ENCODE measurements around the gene C19orf25. TPM values are rescaled to one million over a fixed set of nuclear protein-coding genes. Genes with fewer than 3 reads are reported as not detected.

The C19orf25 gene
- polyA plus RNA-seq, 1 of the 3 experiments (the other 2 are of a cell fraction): 25.3 TPM

DNA sequence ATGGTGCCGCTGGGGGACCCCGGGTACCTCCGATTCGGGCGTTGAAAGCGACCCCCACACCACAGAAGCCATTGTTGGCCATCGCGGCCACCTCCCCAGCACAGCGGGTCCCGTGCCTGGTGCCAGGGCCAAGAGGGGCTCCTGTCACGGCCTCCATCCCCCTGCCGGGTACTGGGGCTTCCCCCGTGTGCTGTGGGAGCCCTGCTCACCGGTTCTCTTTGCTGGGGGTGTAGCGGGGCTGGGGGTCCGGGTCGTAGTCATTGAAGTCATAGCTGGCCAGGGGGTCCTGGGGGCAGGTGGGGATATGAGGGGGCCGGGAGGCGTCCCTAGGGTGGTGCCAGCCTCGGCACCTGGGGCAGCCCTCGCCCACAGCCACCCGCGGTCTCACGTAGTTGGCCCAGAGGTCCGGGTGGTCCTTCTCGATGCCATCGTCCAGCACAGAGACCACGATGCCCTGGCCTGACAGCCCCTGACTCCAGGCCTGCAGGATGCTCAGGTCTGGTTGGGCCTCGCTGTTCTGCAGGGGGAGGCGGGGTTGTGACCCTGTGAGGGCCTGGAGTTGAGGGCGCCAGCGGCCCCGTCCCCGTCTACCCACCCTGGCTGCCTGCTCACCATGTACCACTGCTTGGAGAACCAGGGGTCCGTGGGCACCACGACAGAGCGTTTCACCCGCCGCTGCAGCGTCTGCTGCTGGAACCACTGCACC is 8.7 kb upstream of the C19orf25 start:
- no peak for TF ChIP-seq ZBTB33 (IDR thresholded peaks at IDR 0.05; ENCODE audit: borderline replicate concordance, low read depth)
- TF ChIP-seq FOXM1 (IDR thresholded peaks at IDR 0.05; ENCODE audit: low read depth): no peak
- no peak for TF ChIP-seq GATA2 (CRISPR knock-in tag; IDR thresholded peaks at IDR 0.05)
- no peak for TF ChIP-seq YY1 (IDR thresholded peaks at IDR 0.05; ENCODE audit: low read depth)
- TF ChIP-seq SIN3A (IDR thresholded peaks at IDR 0.05; ENCODE audit: borderline replicate concordance, low read depth, low read length): no peak
- TF ChIP-seq ELF1 (IDR thresholded peaks at IDR 0.05): no peak
- no peak for TF ChIP-seq RAD21 (IDR thresholded peaks at IDR 0.05; ENCODE audit: low read length)
- no peak for TF ChIP-seq JUND (IDR thresholded peaks at IDR 0.05)
- no peak for TF ChIP-seq RXRA (IDR thresholded peaks at IDR 0.05; ENCODE audit: borderline replicate concordance, low read depth)
- no peak for TF ChIP-seq EZH2phosphoT487 (IDR thresholded peaks at IDR 0.05; ENCODE audit: borderline replicate concordance, low read depth)
- TF ChIP-seq RFX5 (IDR thresholded peaks at IDR 0.05; ENCODE audit: low read length): no peak
- no peak for TF ChIP-seq TAF1 (IDR thresholded peaks at IDR 0.05; ENCODE audit: borderline replicate concordance, low read depth, low read length)
- TF ChIP-seq CHD2 (IDR thresholded peaks at IDR 0.05; ENCODE audit: low read length, partially characterized antibody): no peak
- TF ChIP-seq FOXJ3 (CRISPR knock-in tag; IDR thresholded peaks at IDR 0.05): no peak
- TF ChIP-seq REST (IDR thresholded peaks at IDR 0.05; ENCODE audit: low read depth, low read length): no peak
- TF ChIP-seq USF1 (IDR thresholded peaks at IDR 0.05; ENCODE audit: borderline replicate concordance, low read depth): no peak
- TF ChIP-seq EP300 (IDR thresholded peaks at IDR 0.05; ENCODE audit: borderline replicate concordance in 1 of 2, low read depth in 1 of 2, low read length in 1 of 2): no peak
- no peak for TF ChIP-seq NFIC (IDR thresholded peaks at IDR 0.05; ENCODE audit: borderline replicate concordance)
- no peak for TF ChIP-seq PBX3 (IDR thresholded peaks at IDR 0.05)
- H3K9ac ChIP-seq: no peak overlapping the region
- H3K4me2 ChIP-seq: no peak overlapping the region
- H3K4me1 ChIP-seq (ENCODE audit: control insufficient read depth in 1 of 2, insufficient read depth in 2 of 2, low read depth in 1 of 2, low read length in 1 of 2): peaks cover 5 to 15% of the 10 kb centered on the region in 2 experiments; a peak in 2 of 4 replicates
- no peak overlapping the region for H3K4me3 ChIP-seq (ENCODE audit: low read depth in 2 of 2, low read length in 1 of 2)
- no peaks in the 10 kb centered on the region for H3K36me3 ChIP-seq (replicated peaks in 1 of 2; ENCODE audit: control insufficient read depth in 1 of 2, insufficient read depth in 2 of 2, low read length in 1 of 2)
- ChIA-PET CTCF (no interaction called here), POLR2A (no interaction called here)
- WGBS (ENCODE audit: low lambda C conversion rate): 88% methylated on average over 23 of the region's 40 CpGs
- no peaks in the 10 kb centered on the region for H3K27me3 ChIP-seq (ENCODE audit: insufficient read depth)
- no peak overlapping the region for H2AFZ ChIP-seq (ENCODE audit: low read depth)
- no peaks in the 10 kb centered on the region for H3F3A ChIP-seq (replicated peaks; ENCODE audit: insufficient read depth)
- no peak overlapping the region for H3K27ac ChIP-seq (ENCODE audit: low read depth in 2 of 2, low read length in 1 of 2)
- H3K9me2 ChIP-seq: no peaks in the 10 kb centered on the region
- H3K9me3 ChIP-seq: no peaks in the 10 kb centered on the region
- H4K20me1 ChIP-seq (ENCODE audit: insufficient read depth): no peaks in the 10 kb centered on the region
- DNase-seq: no peak
- no peaks in the 10 kb centered on the region for H3K79me2 ChIP-seq (ENCODE audit: insufficient read depth)

Measured in SK-N-SH (cell line).